MG63 (cell line): Measurements from ENCODE around the gene MC1R. TPM values are rescaled to one million over a fixed set of nuclear protein-coding genes. Genes with fewer than 3 reads are reported as not detected.

ENCODE experiments used
- DNase-seq: peaks from one replicate; pipeline ENCODE4 v3.0.0-alpha.2; 2020
- H3K27me3 ChIP-seq: fragments of 250-450 bp; sonication (Bioruptor Pico); 2 replicates; pipeline ENCODE4 v1.5.1; 2020; ENCODE audit warnings: mild to moderate bottlenecking, moderate library complexity
- H3K36me3 ChIP-seq: fragments of 250-450 bp; sonication (Bioruptor Pico); 2 replicates; pipeline ENCODE4 v1.5.1; 2020; ENCODE audit warnings: mild to moderate bottlenecking, moderate library complexity
- H3K4me3 ChIP-seq: fragments of 250-450 bp; sonication (Bioruptor Pico); 2 replicates; pipeline ENCODE4 v1.5.1; 2020; ENCODE audit warnings: mild to moderate bottlenecking, moderate library complexity
- H3K9me3 ChIP-seq: fragments of 250-450 bp; sonication (Bioruptor Pico); 2 replicates; pipeline ENCODE4 v1.5.1; 2020; ENCODE audit warnings: mild to moderate bottlenecking, moderate library complexity
- total RNA-seq: library from RNA; depleted of rRNA; stranded (reverse); fragments of >200 nt; shearing (Covaris generic); gene quantifications from 2 replicates; pipeline ENCODE4 v1.2.3, GENCODE V29; 2014; ENCODE audit warnings: low replicate concordance

MC1R gene
- total RNA-seq, 1 experiment from 2014 or later: 21.1 TPM

- DNase-seq: no peak
- Histone ChIP-seq H3K4me3 (no peak overlapping the region), H3K9me3 (no peaks in the 10 kb centered on the region), H3K36me3 (peaks cover 8% of the 10 kb centered on the region), H3K27me3 (no peaks in the 10 kb centered on the region)
Observed at GRCh38 chr16:89892055-89892630, 26.5 kb upstream of the MC1R start.

DNA sequence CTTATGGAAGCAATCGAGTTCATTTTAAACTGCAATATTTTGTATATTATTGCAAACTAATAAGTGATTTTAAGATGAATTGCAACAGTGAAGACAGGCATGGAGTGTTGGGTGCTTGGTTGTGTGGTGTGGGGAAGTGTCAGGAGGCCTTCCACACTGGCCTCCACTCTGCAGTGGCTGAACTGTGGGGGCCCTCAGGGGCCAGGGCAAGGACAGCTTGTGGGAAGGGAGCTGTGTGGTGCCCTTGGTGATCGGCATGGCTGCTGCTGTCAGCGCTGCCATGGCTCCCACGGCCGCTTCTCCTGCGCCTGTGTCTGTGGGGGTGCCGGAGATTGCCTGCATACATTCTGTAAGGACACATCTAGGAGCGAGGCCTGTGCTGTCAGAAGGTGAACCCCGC is 26.0 kb upstream of the MC1R start:
- no peak for DNase-seq
- H3K9me3 ChIP-seq: no peaks in the 10 kb centered on the region
- H3K36me3 ChIP-seq: peaks cover 8% of the 10 kb centered on the region
- H3K27me3 ChIP-seq: no peaks in the 10 kb centered on the region
- no peak overlapping the region for H3K4me3 ChIP-seq

DNA sequence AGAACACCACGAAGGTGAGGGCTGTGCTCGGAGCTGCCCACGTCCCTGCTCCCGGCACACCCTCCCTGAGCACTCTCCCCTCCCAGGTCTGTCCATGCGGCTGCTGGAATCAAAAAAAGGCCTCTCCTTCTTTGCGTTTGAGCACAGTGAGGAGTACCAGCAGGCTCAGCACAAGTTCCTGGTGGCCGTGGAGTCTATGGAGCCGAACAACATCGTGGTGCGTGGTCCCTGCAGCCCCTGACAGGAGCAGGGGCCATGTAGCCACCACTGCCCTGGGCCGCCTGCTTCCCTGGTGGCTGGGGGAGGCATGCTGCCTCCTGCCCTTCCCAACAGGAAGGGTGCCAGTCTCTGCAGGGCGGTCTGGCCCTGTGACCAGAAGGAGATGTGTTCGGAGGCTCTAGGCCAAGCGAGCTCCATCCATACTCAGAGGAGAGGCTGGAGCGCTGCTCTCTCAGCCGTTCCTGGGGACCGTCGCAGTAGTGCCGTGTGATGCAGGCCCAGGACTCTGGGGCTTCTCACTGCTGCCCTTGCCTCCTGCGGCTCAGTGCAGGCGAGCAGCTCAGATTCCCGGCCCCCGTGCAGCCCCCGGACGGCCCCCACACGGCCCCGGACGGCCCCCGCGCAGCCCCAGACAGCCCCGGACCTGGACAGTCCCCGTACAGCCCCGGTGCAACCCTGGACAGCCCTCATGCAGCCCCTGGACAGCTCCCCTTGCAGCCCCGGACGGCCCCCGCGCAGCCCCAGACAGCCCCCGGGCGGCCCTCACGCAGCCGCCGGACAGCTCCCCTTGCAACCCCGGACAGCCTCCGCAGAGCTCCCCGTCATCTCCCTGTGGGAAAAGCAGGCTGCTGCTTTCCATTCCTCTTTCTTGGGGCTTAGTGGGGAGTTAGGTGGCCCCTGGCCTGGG is 24.8 kb upstream of the MC1R start:
- Histone ChIP-seq H3K27me3 (no peaks in the 10 kb centered on the region), H3K36me3 (peaks cover 10% of the 10 kb centered on the region), H3K4me3 (no peak overlapping the region), H3K9me3 (no peaks in the 10 kb centered on the region)
- no peak for DNase-seq

DNA sequence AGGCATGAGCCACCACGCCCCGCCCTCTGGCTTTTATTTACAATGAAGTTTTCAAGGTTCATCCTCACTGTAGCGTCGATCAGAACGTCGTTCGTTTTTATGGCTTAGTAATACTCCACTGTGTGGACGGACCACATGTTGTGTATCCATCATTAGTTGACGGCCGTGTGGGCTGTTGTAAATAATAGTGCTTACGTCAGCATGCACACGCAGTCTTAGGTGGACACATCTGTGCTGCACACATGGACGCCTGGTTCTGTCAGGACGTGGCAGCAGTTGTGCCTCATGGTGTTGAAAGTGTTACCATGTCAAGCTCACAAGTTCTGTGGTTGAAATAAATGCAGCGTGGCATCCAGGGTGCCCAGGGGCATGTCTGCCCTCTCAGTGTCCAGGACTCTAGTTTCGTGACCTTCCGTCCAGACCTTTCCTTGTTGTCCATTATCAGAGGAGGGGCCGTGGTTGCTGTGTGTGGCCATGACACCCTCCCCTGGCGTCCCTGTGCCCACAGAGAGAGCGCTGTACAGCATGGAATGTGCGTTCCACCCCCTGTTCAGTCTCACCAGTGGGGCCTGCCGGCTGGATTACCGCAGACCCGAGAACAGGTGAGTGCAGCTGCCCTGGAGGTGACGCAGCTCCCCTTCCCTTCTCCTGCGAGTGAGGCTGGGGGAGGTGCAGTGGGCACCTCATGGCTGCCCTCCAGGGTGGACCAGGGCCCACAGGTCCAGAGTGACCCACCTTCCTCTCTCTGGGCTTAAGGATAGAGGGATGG is 23.0 kb upstream of the MC1R start:
- no peaks in the 10 kb centered on the region for H3K27me3 ChIP-seq
- H3K36me3 ChIP-seq: peaks cover 17% of the 10 kb centered on the region
- no peaks in the 10 kb centered on the region for H3K9me3 ChIP-seq
- DNase-seq: no peak
- H3K4me3 ChIP-seq: no peak overlapping the region

- Histone ChIP-seq H3K36me3 (peaks cover 12% of the 10 kb centered on the region; the same call in 1 of the 2 replicates), H3K4me3 (no peak overlapping the region), H3K27me3 (no peaks in the 10 kb centered on the region), H3K9me3 (no peaks in the 10 kb centered on the region)
- DNase-seq: peak; percentile 5
Observed at GRCh38 chr16:89897204-89897603, 21.5 kb upstream of the MC1R start.

DNA sequence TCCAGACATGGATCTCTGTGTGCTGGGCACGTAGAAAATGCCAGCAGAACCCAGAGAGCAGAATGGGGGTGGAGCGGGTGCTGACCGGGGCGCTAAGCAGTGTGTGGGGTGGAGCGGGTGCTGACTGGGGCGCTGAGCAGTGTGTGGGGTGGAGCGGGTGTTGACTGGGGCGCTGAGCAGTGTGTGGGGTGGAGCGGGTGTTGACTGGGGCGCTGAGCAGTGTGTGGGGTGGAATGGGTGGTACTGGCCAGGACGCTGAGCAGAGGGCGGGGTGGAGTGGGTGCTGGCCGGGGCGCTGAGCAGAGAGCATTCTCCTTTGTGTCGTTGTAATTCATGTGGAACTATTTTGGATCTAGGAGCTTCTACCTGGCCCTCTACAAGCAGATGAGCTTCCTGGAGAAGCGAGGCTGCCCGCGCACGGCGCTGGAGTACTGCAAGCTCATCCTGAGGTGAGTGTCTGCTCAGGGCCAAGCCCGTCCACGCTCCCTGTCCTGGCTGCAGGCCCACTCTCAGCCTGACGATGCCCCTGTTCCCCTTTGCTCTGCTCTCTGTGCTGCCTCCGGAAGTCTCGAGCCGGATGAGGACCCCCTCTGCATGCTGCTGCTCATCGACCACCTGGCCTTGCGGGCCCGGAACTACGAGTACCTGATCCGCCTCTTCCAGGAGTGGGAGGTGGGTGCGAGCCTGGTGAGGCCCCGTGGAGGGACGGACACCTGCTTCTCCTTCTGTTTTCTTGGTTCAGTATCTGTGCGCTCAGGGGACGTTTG is 20.3 kb upstream of the MC1R start:
- Histone ChIP-seq H3K4me3 (no peak overlapping the region), H3K9me3 (no peaks in the 10 kb centered on the region), H3K27me3 (no peaks in the 10 kb centered on the region), H3K36me3 (peaks cover 12% of the 10 kb centered on the region; the same call in 1 of the 2 replicates)
- peak; percentile 10 for DNase-seq

DNA sequence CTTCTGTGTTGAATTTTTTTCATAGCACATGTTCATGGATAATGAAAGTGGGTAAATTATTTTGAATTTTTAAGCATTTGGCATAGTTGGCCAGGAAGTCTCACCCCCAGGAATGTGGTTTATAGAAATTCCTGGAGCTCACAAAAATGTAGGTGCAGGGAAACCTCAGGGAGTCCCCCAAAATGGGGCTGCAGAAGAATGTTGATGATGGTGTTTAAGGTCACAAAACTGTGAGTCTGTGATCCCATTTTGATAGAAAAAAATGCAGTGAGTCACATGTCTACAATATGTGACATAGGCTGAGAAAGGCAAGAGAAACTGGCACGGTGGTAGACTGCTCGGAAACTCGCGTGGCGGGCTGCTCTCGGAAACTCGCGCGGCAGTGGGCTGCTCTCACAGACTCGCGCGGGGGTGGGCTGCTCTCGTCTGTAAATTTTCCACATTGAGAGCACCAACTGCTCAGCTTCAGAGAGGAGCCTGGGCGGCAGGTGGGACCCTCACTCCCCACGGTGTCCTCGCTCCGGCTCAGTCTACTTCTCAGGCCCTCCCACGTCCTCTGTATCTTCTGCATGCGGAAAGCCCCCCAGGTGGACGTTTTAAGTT is 18.7 kb upstream of the MC1R start:
- no peaks in the 10 kb centered on the region for H3K9me3 ChIP-seq
- peak; percentile 2 for DNase-seq
- H3K36me3 ChIP-seq: peaks cover 12% of the 10 kb centered on the region; the same call in 1 of the 2 replicates
- no peak overlapping the region for H3K4me3 ChIP-seq
- H3K27me3 ChIP-seq: no peaks in the 10 kb centered on the region

DNA sequence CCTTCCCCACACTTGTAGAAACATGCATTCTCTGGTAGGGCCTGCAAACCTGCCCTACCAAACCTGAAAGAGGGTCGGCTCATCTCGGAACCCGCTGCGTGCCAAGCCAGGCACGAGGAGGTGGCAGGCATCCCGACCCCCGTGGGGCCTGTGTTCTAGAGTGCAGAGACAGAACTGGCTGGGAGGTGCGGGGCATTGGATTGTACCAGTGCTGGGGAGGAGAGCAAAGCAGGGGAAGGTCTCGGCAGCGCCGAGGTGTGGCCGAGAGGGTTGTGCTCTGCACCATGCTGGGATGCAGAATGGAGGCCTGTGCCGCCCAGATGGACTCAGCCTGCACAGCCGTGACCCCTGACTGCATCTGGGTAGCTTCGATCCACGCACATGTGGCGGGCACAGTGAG is 17.8 kb upstream of the MC1R start:
- no peaks in the 10 kb centered on the region for H3K27me3 ChIP-seq
- H3K4me3 ChIP-seq: no peak overlapping the region
- DNase-seq: peak; percentile 11
- peaks cover 11% of the 10 kb centered on the region for H3K36me3 ChIP-seq
- H3K9me3 ChIP-seq: no peaks in the 10 kb centered on the region

GRCh38 chr16:89902980-89903379 is 15.7 kb upstream of the MC1R start:
- no peak overlapping the region for H3K4me3 ChIP-seq
- DNase-seq: peak; percentile 19
- peaks cover 15% of the 10 kb centered on the region for H3K36me3 ChIP-seq
- H3K27me3 ChIP-seq: 0 out of 2 replicates have a peak, but pooled peaks cover 2% of the 10 kb centered on the region
- H3K9me3 ChIP-seq: peaks cover 1% of the 10 kb centered on the region; the same call in 1 of the 2 replicates

- peak; percentile 11 for DNase-seq
- H3K4me3 ChIP-seq: no peak overlapping the region
- H3K36me3 ChIP-seq: peaks cover 12% of the 10 kb centered on the region
- H3K27me3 ChIP-seq: 0 out of 2 replicates have a peak, but pooled peaks cover 2% of the 10 kb centered on the region
- peaks cover 2% of the 10 kb centered on the region for H3K9me3 ChIP-seq
Observed at GRCh38 chr16:89903908-89904515, 14.7 kb upstream of the MC1R start.

GRCh38 chr16:89904606-89905510 is 13.8 kb upstream of the MC1R start:
- 0 out of 2 replicates have a peak, but pooled peaks cover 2% of the 10 kb centered on the region for H3K27me3 ChIP-seq
- peak; percentile 14 for DNase-seq
- H3K4me3 ChIP-seq: no peak overlapping the region
- H3K36me3 ChIP-seq: peaks cover 9% of the 10 kb centered on the region
- H3K9me3 ChIP-seq: peaks cover 3% of the 10 kb centered on the region

- DNase-seq: peak; percentile 25
- Histone ChIP-seq H3K4me3 (no peak overlapping the region), H3K27me3 (0 out of 2 replicates have a peak, but pooled peaks cover 2% of the 10 kb centered on the region), H3K9me3 (peaks cover 3% of the 10 kb centered on the region), H3K36me3 (peaks cover 8% of the 10 kb centered on the region)
Observed at GRCh38 chr16:89905511-89906139, 13.0 kb upstream of the MC1R start.

DNA sequence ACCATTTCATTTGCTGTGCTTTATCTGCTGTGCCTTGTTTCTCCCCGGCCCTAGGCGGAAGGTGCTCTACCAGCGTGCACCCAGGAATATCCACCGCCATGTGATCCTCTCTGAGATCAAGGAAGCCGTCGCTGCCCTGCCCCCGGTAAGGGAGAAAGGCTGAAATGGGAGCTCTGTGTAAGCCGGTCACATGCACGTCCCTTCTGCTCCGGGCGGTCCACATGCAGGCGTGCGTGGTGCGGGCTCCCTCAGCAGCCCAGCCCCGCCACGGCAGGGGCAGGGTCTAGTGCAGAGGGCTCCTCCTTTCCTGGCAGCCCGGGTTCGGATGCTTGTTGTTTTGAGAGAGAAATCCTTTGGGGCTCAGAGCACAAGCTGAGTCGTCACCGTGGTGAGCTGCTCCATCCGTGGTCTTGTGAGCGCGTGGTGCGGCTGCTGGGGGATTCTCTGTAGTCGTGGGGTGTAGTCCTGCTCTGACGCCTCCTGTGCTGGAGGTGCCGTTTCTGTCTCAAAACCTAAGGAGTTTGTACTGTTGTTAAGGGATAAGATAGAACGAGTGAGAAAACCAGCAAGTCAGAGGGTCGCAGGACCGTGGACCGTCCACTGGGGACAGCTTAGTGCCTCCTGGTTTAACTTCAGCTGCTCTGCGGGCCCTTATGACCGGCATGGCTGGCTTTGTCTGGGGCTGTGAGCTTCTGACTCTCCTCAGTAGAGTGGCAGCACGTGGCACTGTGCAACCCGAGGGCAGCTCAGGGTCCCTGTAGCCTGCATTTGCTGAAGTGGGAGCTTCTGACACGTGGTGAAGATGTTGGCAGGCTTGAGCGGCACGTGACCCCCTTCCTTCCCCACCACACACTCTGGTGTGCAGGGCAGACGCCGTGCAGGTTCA is 12.3 kb upstream of the MC1R start:
- Histone ChIP-seq H3K9me3 (peaks cover 3% of the 10 kb centered on the region), H3K36me3 (peaks cover 12% of the 10 kb centered on the region), H3K4me3 (no peak overlapping the region), H3K27me3 (0 out of 2 replicates have a peak, but pooled peaks cover 2% of the 10 kb centered on the region)
- DNase-seq: peak; percentile 12
